ENCODE data around the gene CCDC78. TPM values are rescaled to one million over a fixed set of nuclear protein-coding genes. Genes with fewer than 3 reads are reported as not detected.

CCDC78 gene
- 1.1 and 1.7 TPM in 2 replicates for total RNA-seq

DNA sequence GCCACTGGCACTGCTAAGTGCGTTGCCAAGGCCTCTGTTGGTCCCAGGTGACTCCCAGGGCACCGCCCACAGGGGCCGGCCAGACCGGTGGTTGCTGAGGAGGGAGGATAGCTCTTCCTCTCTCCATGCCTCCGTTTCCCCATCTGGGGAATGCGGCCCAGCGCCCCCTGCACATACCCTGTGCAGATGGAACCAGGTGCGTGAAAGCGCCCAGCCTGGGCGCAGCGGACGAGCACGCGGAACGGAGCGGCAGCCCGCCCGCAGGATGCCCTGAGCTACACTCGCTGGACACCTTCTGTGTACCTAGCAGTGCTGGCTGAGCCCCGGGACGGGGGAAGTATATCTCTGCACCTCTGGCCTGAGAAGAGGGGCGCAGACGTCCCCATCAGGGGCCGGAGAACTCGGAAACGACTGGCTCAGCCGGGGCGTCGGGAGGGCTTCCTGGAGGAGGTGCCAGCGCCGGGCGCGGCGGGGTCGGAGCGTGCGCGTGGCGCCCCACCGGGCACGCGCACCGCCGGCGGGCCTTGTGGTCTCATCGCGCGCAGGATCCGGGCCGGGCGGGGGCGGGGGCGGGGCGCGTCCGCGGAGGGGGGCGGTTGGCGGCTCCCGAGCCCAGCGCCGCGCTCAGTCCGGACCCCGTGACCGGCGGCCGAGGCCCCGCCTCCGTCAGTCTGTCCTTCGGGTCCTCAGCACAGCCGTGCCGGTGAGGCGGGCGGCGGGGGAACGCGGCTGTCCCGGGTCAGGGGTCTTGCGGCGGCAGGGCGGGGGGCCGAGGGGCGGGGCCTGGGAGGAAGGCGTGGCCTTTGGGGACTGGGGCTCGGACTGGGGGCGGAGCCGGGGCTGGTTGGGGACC lies at the start of gene CCDC78, which contains the start of gene HAGHL:
Gene CCDC78 (minus strand): TSS at position 6 of the 853 bp plus-strand sequence. CDS start 76 bp downstream, outside the sequence.
Gene HAGHL (plus strand): TSS at position 669 of the 853 bp plus-strand sequence. CDS start 404 bp downstream, outside the sequence.

DNA sequence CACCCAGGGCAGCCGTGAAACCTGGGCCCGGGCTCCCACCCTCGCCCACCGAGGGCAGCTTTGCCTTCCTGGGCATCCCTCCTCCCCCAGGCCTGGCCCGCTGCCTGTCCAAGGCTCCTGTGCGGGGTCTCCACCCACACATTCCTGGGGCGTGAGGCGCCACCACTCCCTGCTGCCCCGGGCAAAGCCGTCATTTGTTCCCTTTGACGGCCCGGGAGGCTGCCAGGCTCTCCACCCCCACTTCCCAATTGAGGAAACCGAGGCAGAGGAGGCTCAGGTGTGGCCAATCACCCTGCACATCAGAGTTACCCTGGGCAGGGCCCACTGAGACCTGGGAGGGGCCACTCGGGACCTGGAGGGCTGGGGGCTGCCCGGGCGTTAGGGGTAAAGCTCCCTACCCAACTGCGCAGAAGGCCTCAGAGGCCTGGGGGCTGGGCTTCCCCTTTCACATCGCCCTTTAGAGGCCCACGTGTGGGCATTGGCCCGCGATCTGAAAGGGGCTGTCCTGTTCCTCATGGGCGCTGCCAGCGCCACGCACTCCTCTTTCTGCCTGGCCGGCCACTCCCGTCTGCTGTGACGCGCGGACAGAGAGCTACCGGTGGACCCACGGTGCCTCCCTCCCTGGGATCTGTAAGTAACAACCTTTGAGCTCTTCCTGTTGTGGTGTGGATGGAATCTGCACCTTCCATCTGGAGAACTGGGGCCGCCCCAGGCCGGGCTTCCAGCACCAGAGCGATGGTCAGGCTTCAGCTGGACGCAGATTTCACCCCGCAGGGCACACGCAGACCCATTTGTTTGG lies 34.5 kb upstream of the CCDC78 start, which contains the start of gene MSLN:
Gene MSLN (plus strand): TSS at position 190 of the 799 bp plus-strand sequence. CDS start 1,947 bp downstream, outside the sequence.

DNA sequence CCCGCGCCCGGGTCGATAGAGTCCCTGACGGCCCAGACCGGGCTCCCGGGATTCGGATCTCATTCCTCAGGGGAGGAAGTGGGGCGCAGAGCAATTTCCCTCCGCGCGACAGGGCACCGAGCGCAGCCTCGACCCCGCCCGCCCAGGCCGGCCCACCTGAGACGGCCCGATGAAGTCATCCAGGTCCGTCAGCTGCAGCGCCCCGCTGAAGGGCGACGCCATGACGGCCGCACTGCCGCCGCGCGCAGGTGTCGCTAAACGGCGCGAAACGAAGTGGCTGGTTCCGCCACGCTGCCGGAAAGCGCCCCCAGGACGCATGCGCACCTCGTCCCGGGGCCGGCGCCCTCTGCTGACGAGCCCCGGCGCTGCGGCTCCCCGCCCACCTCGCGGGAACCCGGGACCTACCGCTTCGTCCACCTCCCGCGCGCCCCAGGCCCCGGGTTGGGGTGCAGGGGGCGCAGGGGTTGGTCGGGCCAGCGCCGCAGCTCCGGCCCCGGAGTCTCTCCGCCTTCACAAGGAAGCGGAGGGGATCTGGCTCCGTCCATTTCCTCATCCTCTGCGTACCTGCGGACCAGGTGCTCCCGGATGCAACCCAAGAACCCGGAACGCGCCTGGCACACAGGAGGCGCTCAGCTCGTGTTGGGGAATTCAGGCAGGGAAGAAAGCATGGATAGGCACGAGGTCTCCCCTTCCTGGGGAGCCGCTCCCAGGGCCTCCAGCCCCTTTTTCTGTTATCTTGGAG lies 14.7 kb upstream of the CCDC78 start, which contains the start of gene CIAO3:
Gene CIAO3 (minus strand): TSS at position 234 of the 742 bp plus-strand sequence. CDS start 12 bp downstream, at position 222.

GRCh38 chr16:720990-721764 lies 5.1 kb downstream of the CCDC78 start, which contains the start of gene ANTKMT:
Gene ANTKMT, plus strand, starts transcription at chr16:721146. Its CDS starts 129 bp downstream, at chr16:721275.

DNA sequence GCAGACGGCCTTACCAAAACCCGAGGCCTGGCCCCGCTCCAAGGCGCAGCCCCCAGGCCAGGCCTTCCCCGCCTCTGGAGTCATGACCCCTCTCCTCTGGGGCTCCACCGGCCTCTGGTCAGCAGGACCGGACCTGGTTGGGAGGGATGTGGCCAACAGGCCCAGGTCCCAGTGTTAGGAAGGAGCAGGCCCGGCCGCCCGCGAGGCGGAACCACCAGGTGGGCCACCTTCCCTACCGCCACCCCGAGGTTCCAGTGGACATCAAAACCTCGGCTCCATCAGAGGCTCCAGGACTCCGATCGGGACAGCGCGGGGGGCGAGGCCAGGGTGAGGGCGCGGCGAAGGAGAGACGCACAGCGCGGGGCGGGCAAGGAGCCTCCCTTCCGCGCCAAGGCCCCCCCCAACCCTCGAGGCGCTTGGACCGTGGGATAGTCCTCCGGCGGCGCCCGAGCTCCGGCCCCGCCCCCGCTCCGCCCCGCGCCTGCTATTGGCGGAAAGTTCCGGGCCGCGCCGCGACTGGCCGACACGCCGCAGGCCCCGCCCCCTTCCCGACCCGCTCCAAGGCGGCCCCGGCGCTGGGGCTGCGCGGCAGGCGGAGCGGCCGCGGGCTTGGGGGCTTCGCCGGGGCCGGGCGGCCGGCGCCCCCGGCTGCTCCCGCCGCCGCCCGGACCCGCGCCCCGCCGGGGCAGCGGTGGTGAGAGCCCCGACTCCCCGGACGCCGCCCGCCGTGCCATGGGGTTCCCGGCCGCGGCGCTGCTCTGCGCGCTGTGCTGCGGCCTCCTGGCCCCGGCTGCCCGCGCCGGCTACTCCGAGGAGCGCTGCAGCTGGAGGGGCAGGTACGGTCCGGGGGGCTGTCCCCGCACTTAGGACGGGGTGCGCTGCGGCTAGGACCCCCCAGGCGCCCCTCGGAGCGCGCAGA lies 11.4 kb downstream of the CCDC78 start, which contains the start of gene METRN:
Gene METRN (plus strand): TSS at position 561 of the 919 bp plus-strand sequence. CDS start 172 bp downstream, at position 733.

DNA sequence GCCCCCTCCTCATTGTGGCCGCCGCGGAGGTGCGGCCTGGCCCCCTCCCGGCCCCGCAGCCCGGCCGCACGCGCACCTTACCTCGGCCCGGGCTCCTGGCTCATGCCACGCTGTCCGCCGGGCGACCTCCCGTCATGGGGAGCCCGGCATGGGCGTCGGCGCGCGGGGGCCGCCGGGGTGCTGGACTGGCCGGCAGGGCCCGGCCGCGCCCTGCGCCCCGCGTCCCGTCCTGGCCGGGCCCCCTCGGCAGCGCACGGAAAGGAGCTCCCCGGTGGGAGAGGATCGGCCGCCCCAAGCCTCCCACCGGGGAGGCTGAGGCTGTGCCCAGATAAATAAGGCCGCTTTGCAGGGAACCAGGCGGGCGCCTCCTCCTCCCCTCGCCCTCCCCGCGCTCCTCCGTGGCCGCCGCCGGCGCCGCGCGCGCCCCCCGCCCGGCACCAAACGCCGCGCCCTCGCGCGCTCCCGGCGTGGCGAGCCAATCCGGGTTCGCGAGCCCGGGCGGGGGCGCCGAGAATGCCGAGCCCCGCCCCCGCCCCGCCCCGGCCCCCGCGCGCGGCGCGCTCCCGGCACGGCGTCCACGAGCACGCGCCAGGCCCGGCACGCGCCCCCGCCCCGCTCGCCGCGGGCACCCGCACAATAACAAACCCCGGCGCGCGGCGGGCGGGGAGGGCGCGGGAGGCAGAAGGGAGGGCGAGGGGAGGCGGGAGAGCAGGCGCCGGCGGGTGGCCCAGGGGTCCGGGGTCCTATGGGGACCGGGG lies 20.6 kb downstream of the CCDC78 start, which contains the start of gene FBXL16:
Gene FBXL16 (minus strand): TSS at position 371 of the 758 bp plus-strand sequence. CDS start 8,396 bp downstream, outside the sequence.

DNA sequence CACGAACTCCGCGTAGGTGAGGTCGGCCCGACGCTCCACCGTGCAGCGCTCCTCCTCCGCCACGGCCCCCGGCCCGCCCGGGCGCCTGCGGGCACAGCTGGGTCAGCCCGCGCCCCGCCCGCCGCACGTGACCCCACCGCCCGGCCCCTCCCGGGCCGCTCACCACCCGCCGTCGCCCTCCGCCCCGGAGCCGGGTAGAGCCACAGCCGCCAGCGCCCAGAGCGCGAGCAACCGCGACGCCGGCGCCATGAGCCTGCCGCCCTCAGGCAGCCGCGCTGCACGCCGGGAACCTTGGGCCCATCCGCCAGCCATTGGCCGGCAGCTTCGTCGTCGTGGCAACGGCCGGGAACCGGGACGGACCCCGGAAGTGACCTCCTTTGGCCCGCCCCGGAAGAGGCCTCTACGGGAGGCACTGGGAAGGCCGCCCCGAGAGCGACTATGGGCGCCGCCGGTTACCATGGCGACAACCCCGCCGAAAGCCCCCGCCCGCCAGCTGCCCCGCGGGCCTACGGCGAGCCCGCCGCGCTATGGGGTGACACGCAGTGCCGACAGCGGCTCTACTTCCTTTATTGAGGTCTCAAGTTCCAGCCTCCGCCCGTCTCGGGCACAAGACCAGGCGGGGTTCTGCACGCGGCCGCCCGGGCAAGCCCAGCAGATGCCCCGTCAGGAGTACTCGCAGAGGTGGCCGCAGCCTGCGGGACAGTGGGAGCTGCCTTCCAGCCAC lies 42.0 kb downstream of the CCDC78 start, which contains the start of gene JMJD8:
Gene JMJD8 (minus strand): TSS at position 264 of the 724 bp plus-strand sequence. CDS start 15 bp downstream, at position 249.

DNA sequence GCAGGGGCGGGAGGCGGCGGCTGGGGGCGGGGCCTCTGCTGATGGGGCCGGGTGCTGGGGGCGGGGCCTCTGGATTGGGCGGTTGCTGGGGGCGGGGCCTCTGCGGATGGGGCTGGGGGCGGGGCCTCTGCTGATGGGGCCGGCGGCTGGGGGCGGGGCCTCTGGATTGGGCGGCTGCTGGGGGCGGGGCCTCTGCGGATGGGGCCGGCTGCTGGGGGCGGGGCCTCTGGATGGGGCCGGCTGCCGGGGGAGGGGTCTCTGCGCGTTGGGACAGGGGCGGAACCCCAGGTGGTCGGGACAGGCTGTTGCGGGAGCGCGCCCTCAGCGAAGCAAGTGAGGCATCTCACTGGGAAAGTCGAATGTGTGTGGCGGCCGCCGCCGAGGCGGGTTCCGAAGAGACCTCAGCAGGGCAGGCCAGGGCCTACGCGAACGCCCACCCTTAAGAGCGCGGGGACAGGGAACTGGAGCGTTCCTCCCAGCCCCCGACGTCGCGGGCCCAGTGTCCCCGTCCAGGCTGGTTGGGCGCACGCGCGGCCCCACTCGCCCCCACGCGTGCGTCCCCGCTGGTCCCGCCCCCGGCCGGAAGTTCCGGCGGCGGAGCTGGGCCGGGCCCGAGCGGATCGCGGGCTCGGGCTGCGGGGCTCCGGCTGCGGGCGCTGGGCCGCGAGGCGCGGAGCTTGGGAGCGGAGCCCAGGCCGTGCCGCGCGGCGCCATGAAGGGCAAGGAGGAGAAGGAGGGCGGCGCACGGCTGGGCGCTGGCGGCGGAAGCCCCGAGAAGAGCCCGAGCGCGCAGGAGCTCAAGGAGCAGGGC lies 46.2 kb downstream of the CCDC78 start, which contains the start of gene STUB1:
Gene STUB1 (plus strand): TSS at position 597 of the 811 bp plus-strand sequence. CDS start 116 bp downstream, at position 713.

GRCh38 chr16:674968-675883 lies 51.0 kb downstream of the CCDC78 start, which contains the start of gene RHBDL1:
Gene RHBDL1, plus strand, starts transcription at chr16:675671. Its CDS starts 120 bp downstream, at chr16:675791.

Other genes with a start within 250 kb of the CCDC78 start
- gene CAPN15, start 198.7 kb downstream of the CCDC78 start, total RNA-seq = 10.5 and 16.8 TPM in 2 replicates
- gene PRR35, start 166.0 kb downstream of the CCDC78 start, total RNA-seq = not detected in 2 replicates
- gene NHLRC4, start 159.4 kb downstream of the CCDC78 start, total RNA-seq = 1.3 and 1.4 TPM in 2 replicates
- 14.8 and 21.6 TPM in 2 replicates for gene PIGQ, start 156.5 kb downstream of the CCDC78 start, total RNA-seq
- 7.8 and 10.5 TPM in 2 replicates for gene RAB40C, start 136.4 kb downstream of the CCDC78 start, total RNA-seq
- gene WFIKKN1, start 95.5 kb downstream of the CCDC78 start, total RNA-seq = 0.14 and 0.18 TPM in 2 replicates
- 75.1 and 95.4 TPM in 2 replicates for gene METTL26, start 90.1 kb downstream of the CCDC78 start, total RNA-seq
- gene MCRIP2, start 84.6 kb downstream of the CCDC78 start, total RNA-seq = 15.2 and 23.0 TPM in 2 replicates
- gene WDR90, start 77.1 kb downstream of the CCDC78 start, total RNA-seq = 4.6 and 8.7 TPM in 2 replicates
- 28.9 and 30.6 TPM in 2 replicates for gene RHOT2, start 58.3 kb downstream of the CCDC78 start, total RNA-seq
- gene RHBDL1, start 50.8 kb downstream of the CCDC78 start, total RNA-seq = 2.7 and 3.7 TPM in 2 replicates
- 143 and 151 TPM in 2 replicates for gene STUB1, start 46.0 kb downstream of the CCDC78 start, total RNA-seq
- gene JMJD8, start 42.1 kb downstream of the CCDC78 start, total RNA-seq = 28.0 and 31.2 TPM in 2 replicates
- 2.3 and 4.3 TPM in 2 replicates for gene WDR24, start 36.0 kb downstream of the CCDC78 start, total RNA-seq
- gene FBXL16, start 20.6 kb downstream of the CCDC78 start, total RNA-seq = not detected in 2 replicates
- 71.1 and 88.5 TPM in 2 replicates for gene METRN, start 11.3 kb downstream of the CCDC78 start, total RNA-seq
- 23.8 and 25.4 TPM in 2 replicates for gene ANTKMT, start 5.3 kb downstream of the CCDC78 start, total RNA-seq
- gene HAGHL, start 663 bp upstream of the CCDC78 start, total RNA-seq = 12.7 and 15.4 TPM in 2 replicates
- 29.3 and 32.7 TPM in 2 replicates for gene CIAO3, start 14.6 kb upstream of the CCDC78 start, total RNA-seq
- not detected in 2 replicates for gene MSLN, start 34.3 kb upstream of the CCDC78 start, total RNA-seq
- gene RPUSD1, start 61.9 kb upstream of the CCDC78 start, total RNA-seq = 12.8 and 17.9 TPM in 2 replicates
- gene CHTF18, start 62.2 kb upstream of the CCDC78 start, total RNA-seq = 1.4 and 2.3 TPM in 2 replicates
- gene GNG13, start 74.3 kb upstream of the CCDC78 start, total RNA-seq = not detected in 2 replicates
- 12.3 and 12.9 TPM in 2 replicates for gene LMF1, start 244.5 kb upstream of the CCDC78 start, total RNA-seq

Data from smooth muscle cell of bladder (primary cell).